ENCODE measurements around the gene ERMN. TPM values are rescaled to one million over a fixed set of nuclear protein-coding genes. Genes with fewer than 3 reads are reported as not detected.
"Not testable (repeated sequence)": the region's sequence is repeated elsewhere in the genome, so short reads cannot be mapped to it uniquely, and the experiment has no call there.

Gene ERMN
- total RNA-seq, 1 donor = 0.18 TPM

DNA sequence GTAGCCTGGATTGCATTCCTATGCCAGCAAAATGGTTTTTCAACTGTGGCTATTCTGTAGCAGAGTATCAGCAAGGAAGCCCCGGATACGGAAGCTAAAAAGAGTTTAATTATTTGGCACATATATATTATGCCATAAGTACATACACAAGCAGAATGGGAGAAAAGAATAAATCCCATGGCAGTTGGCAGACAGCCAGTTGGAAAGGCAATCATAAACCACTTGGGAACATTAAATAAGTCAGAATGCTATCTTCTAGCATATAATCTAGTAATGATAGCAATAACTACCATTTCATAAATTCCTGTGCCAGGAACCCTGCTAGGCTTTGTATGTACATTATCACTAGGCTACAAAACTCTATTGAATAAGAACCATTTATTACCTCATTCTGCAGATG lies 42.2 kb downstream of the ERMN start:
- H3K4me3 ChIP-seq (ENCODE audit: low read depth, low read length) = no peak overlapping the region
- TF ChIP-seq, protein P1, sequence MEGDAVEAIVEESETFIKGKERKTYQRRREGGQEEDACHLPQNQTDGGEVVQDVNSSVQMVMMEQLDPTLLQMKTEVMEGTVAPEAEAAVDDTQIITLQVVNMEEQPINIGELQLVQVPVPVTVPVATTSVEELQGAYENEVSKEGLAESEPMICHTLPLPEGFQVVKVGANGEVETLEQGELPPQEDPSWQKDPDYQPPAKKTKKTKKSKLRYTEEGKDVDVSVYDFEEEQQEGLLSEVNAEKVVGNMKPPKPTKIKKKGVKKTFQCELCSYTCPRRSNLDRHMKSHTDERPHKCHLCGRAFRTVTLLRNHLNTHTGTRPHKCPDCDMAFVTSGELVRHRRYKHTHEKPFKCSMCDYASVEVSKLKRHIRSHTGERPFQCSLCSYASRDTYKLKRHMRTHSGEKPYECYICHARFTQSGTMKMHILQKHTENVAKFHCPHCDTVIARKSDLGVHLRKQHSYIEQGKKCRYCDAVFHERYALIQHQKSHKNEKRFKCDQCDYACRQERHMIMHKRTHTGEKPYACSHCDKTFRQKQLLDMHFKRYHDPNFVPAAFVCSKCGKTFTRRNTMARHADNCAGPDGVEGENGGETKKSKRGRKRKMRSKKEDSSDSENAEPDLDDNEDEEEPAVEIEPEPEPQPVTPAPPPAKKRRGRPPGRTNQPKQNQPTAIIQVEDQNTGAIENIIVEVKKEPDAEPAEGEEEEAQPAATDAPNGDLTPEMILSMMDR (IDR thresholded peaks at IDR 0.05; ENCODE audit: insufficient read depth, low read length) = no peak
- no peak for DNase-seq (ENCODE audit: low read depth)

DNA sequence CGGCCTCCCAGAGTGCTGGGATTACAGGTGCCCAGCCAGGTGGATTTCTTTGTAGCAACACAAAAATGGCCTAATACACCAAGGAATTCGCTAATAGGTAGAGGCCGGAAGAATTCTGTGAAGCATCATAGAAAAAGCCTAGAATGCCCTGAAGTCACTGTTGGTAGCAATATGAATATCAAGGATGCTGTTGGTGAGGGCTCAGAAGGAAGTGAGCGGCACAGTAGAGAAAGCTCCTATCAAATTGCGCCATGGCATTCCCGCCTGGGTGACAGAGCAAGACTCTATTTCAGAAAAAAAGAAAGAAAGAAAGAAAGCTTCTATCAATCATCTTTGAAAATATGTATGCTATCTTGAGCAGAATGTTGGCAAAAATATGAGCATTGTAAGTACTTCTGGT lies 44.3 kb downstream of the ERMN start:
- H3K4me3 ChIP-seq (ENCODE audit: low read depth, low read length) = no peak overlapping the region
- no peak for DNase-seq (ENCODE audit: low read depth)
- TF ChIP-seq, protein P1 (IDR thresholded peaks at IDR 0.05; ENCODE audit: insufficient read depth, low read length) = no peak

DNA sequence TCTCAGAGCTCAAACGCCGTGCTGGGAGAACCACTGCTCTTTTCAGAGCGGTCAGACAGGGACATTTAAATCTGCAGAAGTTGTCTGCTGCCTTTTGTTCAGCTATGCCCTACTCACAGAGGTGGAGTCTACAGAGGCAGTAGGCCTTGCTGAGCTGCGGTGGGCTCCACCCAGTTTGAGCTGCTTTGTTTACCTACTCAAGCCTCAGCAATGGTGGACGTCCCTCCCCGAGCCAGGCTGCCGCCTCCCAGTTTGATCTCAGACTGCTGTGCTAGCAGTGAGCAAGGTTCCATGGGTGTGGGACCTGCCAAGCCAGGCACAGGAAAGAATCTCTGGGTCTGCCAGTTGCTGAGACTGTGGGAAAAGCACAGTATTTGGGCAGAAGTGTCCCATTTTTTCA lies 46.3 kb downstream of the ERMN start:
- DNase-seq (ENCODE audit: low read depth); H3K4me3 ChIP-seq (ENCODE audit: low read depth, low read length): not testable (repeated sequence)

DNA sequence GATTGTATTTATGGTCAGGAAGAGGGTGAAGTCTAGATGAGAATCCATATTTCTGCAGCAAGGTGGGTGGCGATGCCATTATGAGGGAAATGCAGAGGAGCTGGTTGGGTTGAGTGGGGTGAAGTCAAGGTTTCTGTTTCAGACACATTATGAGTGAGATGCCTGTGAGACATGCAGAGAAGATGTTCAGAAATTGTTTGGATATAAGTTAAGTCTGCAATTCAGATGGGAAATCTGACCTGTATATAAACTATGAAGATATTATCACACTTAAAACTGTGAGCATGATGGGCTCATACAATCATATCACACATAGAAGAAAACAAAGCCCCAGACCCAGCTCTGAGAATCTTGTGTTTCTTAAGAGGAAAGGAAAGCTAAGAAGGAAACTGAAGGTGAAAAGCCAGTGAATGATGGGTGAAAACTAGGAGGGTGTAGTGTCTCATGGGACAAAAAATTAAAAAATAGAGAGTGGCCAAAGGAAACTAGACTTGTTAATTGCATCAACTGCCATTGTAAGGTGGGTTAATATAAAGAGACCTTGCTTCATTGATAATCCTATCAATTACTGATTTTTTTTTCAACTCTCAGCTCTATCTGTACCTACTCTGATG lies 53.9 kb downstream of the ERMN start:
- no peak for DNase-seq (ENCODE audit: low read depth)
- TF ChIP-seq, protein P1 (IDR thresholded peaks at IDR 0.05; ENCODE audit: insufficient read depth, low read length) = no peak

DNA sequence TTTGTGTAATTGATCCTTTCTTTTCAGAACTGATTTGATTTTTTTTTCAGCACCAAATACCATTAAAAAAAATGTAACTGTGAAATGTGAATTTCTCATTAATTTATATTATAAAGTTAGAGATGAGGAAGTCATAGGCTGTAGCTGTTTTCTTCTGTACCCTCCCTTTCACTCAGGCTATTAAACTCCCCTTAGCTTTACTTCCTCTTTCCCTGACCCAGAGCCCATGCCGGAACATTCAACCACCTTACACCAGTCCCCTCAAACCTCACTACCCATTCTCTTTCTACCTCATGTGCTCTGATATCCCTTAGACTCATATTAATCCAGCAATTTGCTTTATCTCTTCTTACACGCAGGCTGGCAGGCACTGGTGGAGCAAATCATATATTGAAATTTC lies 55.7 kb downstream of the ERMN start:
- TF ChIP-seq, protein P1 (IDR thresholded peaks at IDR 0.05; ENCODE audit: insufficient read depth, low read length) = no peak
- no peak for DNase-seq (ENCODE audit: low read depth)

More for the DNA sequence above, 53.9 kb downstream of the ERMN start:
- H3K4me3 ChIP-seq (ENCODE audit: low read depth, low read length) = no peak overlapping the region

DNA sequence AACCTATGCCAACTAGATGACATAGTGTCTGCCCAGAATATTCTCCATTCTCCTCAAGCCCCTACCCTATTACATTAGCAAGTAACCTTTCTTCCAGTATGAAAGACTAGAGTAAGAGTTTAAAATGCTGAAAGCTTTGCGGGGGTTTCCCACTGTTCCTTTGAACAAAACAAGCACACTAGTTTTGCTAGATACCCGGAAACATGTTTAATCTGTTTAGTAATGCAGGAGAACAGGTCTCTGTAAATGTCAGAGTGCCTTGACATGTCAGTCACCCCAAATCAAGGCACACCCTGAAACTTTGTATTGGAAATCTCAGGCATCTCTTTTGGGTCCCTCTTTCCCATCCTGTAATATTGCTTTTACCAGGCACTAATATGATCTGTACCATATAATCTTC lies 56.6 kb downstream of the ERMN start:
- no peak for DNase-seq (ENCODE audit: low read depth)
- H3K4me3 ChIP-seq (ENCODE audit: low read depth, low read length) = no peak overlapping the region
- TF ChIP-seq, protein P1 (IDR thresholded peaks at IDR 0.05; ENCODE audit: insufficient read depth, low read length) = no peak

More for the DNA sequence above, 55.7 kb downstream of the ERMN start:
- no peak overlapping the region for H3K4me3 ChIP-seq (ENCODE audit: low read depth, low read length)

Other genes starting within 250 kb of the ERMN start
- gene GALNT5, start 68.1 kb downstream of the ERMN start, total RNA-seq (ENCODE audit: low replicate concordance) = 11.4 and 38.3 TPM in 2 replicates
- 0.82 and 1.4 TPM in 2 replicates for gene CYTIP, start 118.3 kb upstream of the ERMN start, total RNA-seq (ENCODE audit: low replicate concordance)

All from fibroblast of the aortic adventitia (primary cell).